Central memory CD4-positive, alpha-beta T cell (primary cell): ENCODE results near the gene SHC1.

Experiments used
- DNase-seq: peaks from one replicate; pipeline ENCODE4 v3.0.0; 2022

SHC1 gene

GRCh38 chr1:154956544-154956941, 14.0 kb downstream of the SHC1 start:
- no peak for DNase-seq

GRCh38 chr1:154955718-154956543, 14.6 kb downstream of the SHC1 start, which contains the start of gene PBXIP1:
PBXIP1 (minus strand) TSS chr1:154956099; CDS start chr1:154953721, 2,378 bp downstream.
- DNase-seq: peak; percentile 92

GRCh38 chr1:154955039-154955717, 15.4 kb downstream of the SHC1 start:
- peak; percentile 99 for DNase-seq

- DNase-seq: no peak
These were observed 16.0 kb downstream of the SHC1 start for GRCh38 chr1:154954541-154954940.

GRCh38 chr1:154953611-154954038, 16.9 kb downstream of the SHC1 start:
- no peak for DNase-seq

- DNase-seq: no peak
These were observed 17.9 kb downstream of the SHC1 start for GRCh38 chr1:154952664-154953063.

GRCh38 chr1:154951901-154952657, 18.5 kb downstream of the SHC1 start:
- peak; percentile 78 for DNase-seq

- no peak for DNase-seq
These were observed 22.5 kb downstream of the SHC1 start for GRCh38 chr1:154948079-154948478.

GRCh38 chr1:154945962-154946850, 24.3 kb downstream of the SHC1 start:
- DNase-seq: no peak

GRCh38 chr1:154945160-154945961, 25.2 kb downstream of the SHC1 start:
- no peak for DNase-seq

- DNase-seq: no peak
These were observed 26.0 kb downstream of the SHC1 start for GRCh38 chr1:154944401-154945159.

- no peak for DNase-seq
These were observed 26.7 kb downstream of the SHC1 start for GRCh38 chr1:154943649-154944400.

- no peak for DNase-seq
These were observed 29.1 kb downstream of the SHC1 start for GRCh38 chr1:154941333-154942013.

- no peak for DNase-seq
These were observed 29.8 kb downstream of the SHC1 start for GRCh38 chr1:154940651-154941194.

- no peak for DNase-seq
These were observed 30.4 kb downstream of the SHC1 start for GRCh38 chr1:154940213-154940560.

- DNase-seq: no peak
These were observed 31.7 kb downstream of the SHC1 start for GRCh38 chr1:154938604-154939399.

GRCh38 chr1:154937988-154938386, 32.6 kb downstream of the SHC1 start:
- no peak for DNase-seq
